WERI-Rb-1 (cell line): ENCODE data around the gene STX5.
"Not testable (repeated sequence)": the region's sequence is repeated elsewhere in the genome, so short reads cannot be mapped to it uniquely, and the experiment has no call there.

Source experiments
- DNase-seq: peaks from one replicate; pipeline ENCODE4 v3.0.0-alpha.2; 2020
- H3K27ac ChIP-seq: fragments of 250-450 bp; sonication (Bioruptor Pico); 2 replicates; pipeline ENCODE4 v1.5.1; 2020; ENCODE audit warnings: mild to moderate bottlenecking, moderate library complexity
- H3K27me3 ChIP-seq: fragments of 250-450 bp; sonication (Bioruptor Pico); 2 replicates; pipeline ENCODE4 v1.5.1; 2021; ENCODE audit warnings: mild to moderate bottlenecking, low read depth, moderate library complexity; ENCODE audit not compliant: insufficient read depth, severe bottlenecking
- H3K36me3 ChIP-seq: fragments of 250-450 bp; sonication (Bioruptor Pico); 2 replicates; pipeline ENCODE4 v1.5.1; 2020; ENCODE audit warnings: mild to moderate bottlenecking, moderate library complexity
- H3K4me3 ChIP-seq: 2 replicates; pipeline ENCODE4 v1.5.1; 2011; ENCODE audit warnings: low read depth, mild to moderate bottlenecking, control low read depth, low read length
- H3K9me3 ChIP-seq: fragments of 250-450 bp; sonication (Bioruptor Pico); 2 replicates; pipeline ENCODE4 v1.5.1; 2021; ENCODE audit warnings: mild to moderate bottlenecking, moderate library complexity; ENCODE audit not compliant: severe bottlenecking
- CTCF ChIP-seq: IDR thresholded peaks from 2 replicates; pipeline ENCODE4 v1.5.1; 2011; ENCODE audit warnings: low read depth, mild to moderate bottlenecking, control low read depth, inconsistent platforms, low read length

Gene STX5

GRCh38 chr11:62841361-62842170 lies 9.7 kb upstream of the STX5 start:
- Histone ChIP-seq H3K9me3 (no peaks in the 10 kb centered on the region), H3K36me3 (peaks cover 6% of the 10 kb centered on the region), H3K27ac (peak overlapping the region; percentile 98), H3K4me3 (peak overlapping the region; percentile 83), H3K27me3 (peaks cover 4% of the 10 kb centered on the region)
- DNase-seq: peak; percentile 95
- no peak for TF ChIP-seq CTCF

GRCh38 chr11:62840721-62841360 lies 9.0 kb upstream of the STX5 start:
- not testable (repeated sequence) for H3K9me3 ChIP-seq, H3K27me3 ChIP-seq
- peak; percentile 90 for DNase-seq
- Histone ChIP-seq H3K36me3 (peaks cover 12% of the 10 kb centered on the region), H3K27ac (peak overlapping the region; percentile 98), H3K4me3 (peak overlapping the region; percentile 83)

GRCh38 chr11:62839050-62839945 lies 7.4 kb upstream of the STX5 start, which contains the start of gene WDR74:
Gene WDR74 (minus strand): TSS chr11:62839590. CDS start chr11:62839570, 20 bp downstream.
- DNase-seq: peak; percentile 83
- H3K27me3 ChIP-seq: peaks cover 4% of the 10 kb centered on the region
- peak within 1 kb of the TSS; percentile 98 for H3K27ac ChIP-seq
- H3K36me3 ChIP-seq: peaks cover 27% of the 10 kb centered on the region
- peak within 1 kb of the TSS; percentile 83 for H3K4me3 ChIP-seq
- H3K9me3 ChIP-seq: no peaks in the 10 kb centered on the region
- no peak for TF ChIP-seq CTCF

GRCh38 chr11:62835336-62835735 lies 3.5 kb upstream of the STX5 start:
- no peak for DNase-seq
- Histone ChIP-seq H3K27ac (no peak overlapping the region), H3K36me3 (peaks cover 40% of the 10 kb centered on the region), H3K4me3 (no peak overlapping the region), H3K9me3 (no peaks in the 10 kb centered on the region), H3K27me3 (no peaks in the 10 kb centered on the region)
- no peak for TF ChIP-seq CTCF

- no peak for TF ChIP-seq CTCF
- H3K27me3 ChIP-seq: no peaks in the 10 kb centered on the region
- H3K27ac ChIP-seq: peak within 1 kb of the TSS; percentile 85
- peaks cover 51% of the 10 kb centered on the region for H3K36me3 ChIP-seq
- H3K4me3 ChIP-seq: peak within 1 kb of the TSS; percentile 68
- DNase-seq: no peak
- H3K9me3 ChIP-seq: no peaks in the 10 kb centered on the region
Measured at GRCh38 chr11:62832336-62833234, 734 bp upstream of the STX5 start, which contains the start of gene TEX54. Gene TEX54 (minus strand): TSS chr11:62832841.
